Osteocyte (in vitro differentiated cells): ENCODE data around the gene CDH4. TPM values are rescaled to one million over a fixed set of nuclear protein-coding genes. Genes with fewer than 3 reads are reported as not detected.

Experiments
- DNase-seq: peaks from one replicate; pipeline ENCODE4 v3.0.0; 2021; ENCODE audit warnings: mixed read lengths; ENCODE audit not compliant: unreplicated experiment; ENCODE audit errors: extremely low spot score
- H3K27ac Mint-ChIP-seq: one replicate; pipeline ENCODE4 v1.8.0; 2021; ENCODE audit warnings: mild to moderate bottlenecking, mixed read lengths; ENCODE audit not compliant: unreplicated experiment
- H3K27me3 Mint-ChIP-seq: one replicate; pipeline ENCODE4 v1.8.0; 2021; ENCODE audit warnings: mixed read lengths; ENCODE audit not compliant: unreplicated experiment
- H3K36me3 Mint-ChIP-seq: one replicate; pipeline ENCODE4 v1.8.0; 2021; ENCODE audit warnings: mixed read lengths; ENCODE audit not compliant: unreplicated experiment
- H3K4me1 Mint-ChIP-seq: one replicate; pipeline ENCODE4 v1.8.0; 2021; ENCODE audit warnings: mixed read lengths; ENCODE audit not compliant: unreplicated experiment
- H3K4me3 Mint-ChIP-seq: one replicate; pipeline ENCODE4 v1.8.0; 2021; ENCODE audit warnings: mild to moderate bottlenecking, moderate library complexity, mixed read lengths; ENCODE audit not compliant: unreplicated experiment
- H3K9me3 Mint-ChIP-seq: one replicate; pipeline ENCODE4 v1.8.0; 2021; ENCODE audit warnings: mixed read lengths; ENCODE audit not compliant: unreplicated experiment
- total RNA-seq: library from RNA; stranded (reverse); gene quantifications from 2 replicates; pipeline ENCODE4 v1.2.1, GENCODE V29; 2021
- TF ChIP-seq, protein P1 (sequence below): fragments of 200-600 bp; sonication (generic); IDR thresholded peaks from 2 replicates; pipeline ENCODE4 v1.5.0; 2021; ENCODE audit warnings: antibody characterized with exemption, mild to moderate bottlenecking, moderate library complexity

CDH4 gene
- total RNA-seq, 1 donor from 2014 or later, result 1.3 TPM

DNA sequence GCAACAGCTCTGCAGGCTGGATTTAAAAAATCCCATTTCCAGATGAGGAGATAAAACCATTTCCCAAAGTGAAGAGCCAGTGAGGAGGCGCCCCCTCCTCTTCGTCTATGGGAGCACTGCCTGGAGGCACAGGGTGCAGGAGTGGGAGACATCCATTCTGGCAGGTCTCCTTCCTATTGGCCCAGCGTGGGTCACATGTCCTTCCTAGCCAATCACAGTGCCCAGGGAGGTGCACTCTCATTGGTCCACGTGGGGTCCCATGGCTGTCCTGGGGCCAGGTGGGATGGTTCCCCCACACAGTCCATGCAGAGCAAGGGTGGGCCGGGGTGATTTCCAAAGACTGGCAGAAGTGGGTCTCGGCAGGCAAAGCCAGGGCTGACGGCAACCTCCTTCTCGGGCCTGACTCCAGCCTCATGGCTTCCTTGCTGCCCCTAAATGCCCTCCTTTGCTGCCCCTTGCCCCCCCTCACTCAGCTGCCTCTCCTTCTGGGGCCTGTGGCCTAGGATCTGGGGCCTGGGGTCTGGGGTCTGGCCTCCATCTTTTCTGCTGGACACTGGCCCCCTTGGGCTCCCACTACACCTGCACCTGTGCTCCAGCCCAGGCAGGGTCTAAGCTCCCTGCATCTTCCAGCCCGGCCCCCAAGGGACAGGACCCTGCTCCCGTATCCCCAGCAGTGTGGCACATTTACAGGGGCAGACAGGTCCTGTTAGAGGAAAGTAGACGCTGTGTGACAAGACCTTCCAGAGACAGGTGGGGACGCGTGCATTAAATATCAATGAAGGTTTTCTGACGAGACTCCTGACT, 581.9 kb downstream of the CDH4 start:
- Mint-ChIP-seq H3K4me3 (no peak overlapping the region), H3K36me3 (no peaks in the 10 kb centered on the region), H3K9me3 (no peaks in the 10 kb centered on the region), H3K27ac (no peak overlapping the region), H3K4me1 (no peaks in the 10 kb centered on the region), H3K27me3 (peaks cover 6% of the 10 kb centered on the region)
- no peak for DNase-seq
- TF ChIP-seq, protein P1, sequence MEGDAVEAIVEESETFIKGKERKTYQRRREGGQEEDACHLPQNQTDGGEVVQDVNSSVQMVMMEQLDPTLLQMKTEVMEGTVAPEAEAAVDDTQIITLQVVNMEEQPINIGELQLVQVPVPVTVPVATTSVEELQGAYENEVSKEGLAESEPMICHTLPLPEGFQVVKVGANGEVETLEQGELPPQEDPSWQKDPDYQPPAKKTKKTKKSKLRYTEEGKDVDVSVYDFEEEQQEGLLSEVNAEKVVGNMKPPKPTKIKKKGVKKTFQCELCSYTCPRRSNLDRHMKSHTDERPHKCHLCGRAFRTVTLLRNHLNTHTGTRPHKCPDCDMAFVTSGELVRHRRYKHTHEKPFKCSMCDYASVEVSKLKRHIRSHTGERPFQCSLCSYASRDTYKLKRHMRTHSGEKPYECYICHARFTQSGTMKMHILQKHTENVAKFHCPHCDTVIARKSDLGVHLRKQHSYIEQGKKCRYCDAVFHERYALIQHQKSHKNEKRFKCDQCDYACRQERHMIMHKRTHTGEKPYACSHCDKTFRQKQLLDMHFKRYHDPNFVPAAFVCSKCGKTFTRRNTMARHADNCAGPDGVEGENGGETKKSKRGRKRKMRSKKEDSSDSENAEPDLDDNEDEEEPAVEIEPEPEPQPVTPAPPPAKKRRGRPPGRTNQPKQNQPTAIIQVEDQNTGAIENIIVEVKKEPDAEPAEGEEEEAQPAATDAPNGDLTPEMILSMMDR, result no peak

DNA sequence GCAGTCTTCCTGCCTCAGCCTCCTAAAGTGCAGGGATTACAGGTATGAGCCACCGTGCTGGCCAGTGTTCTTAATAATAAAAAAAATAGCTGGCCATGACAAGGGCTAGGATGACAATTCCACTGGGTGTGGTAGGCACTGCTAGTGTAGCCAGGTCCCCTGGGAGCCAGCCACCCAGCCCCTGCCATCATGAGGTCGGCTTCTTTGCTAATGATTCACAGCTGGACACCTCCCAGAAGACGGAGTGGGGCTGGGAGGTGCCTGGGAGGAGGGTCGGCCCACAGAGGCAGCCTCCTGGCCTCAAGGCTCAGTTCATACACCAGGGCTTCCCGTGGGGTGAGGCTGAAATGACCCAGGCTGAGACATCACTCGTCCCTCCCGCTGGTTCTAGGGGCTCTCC, 583.2 kb downstream of the CDH4 start:
- peaks cover 6% of the 10 kb centered on the region for H3K27me3 Mint-ChIP-seq
- DNase-seq, result no peak
- H3K9me3 Mint-ChIP-seq, result no peaks in the 10 kb centered on the region
- TF ChIP-seq, protein P1, result no peak
- H3K4me3 Mint-ChIP-seq, result no peak overlapping the region
- H3K36me3 Mint-ChIP-seq, result no peaks in the 10 kb centered on the region
- H3K27ac Mint-ChIP-seq, result no peak overlapping the region
- H3K4me1 Mint-ChIP-seq, result no peaks in the 10 kb centered on the region

DNA sequence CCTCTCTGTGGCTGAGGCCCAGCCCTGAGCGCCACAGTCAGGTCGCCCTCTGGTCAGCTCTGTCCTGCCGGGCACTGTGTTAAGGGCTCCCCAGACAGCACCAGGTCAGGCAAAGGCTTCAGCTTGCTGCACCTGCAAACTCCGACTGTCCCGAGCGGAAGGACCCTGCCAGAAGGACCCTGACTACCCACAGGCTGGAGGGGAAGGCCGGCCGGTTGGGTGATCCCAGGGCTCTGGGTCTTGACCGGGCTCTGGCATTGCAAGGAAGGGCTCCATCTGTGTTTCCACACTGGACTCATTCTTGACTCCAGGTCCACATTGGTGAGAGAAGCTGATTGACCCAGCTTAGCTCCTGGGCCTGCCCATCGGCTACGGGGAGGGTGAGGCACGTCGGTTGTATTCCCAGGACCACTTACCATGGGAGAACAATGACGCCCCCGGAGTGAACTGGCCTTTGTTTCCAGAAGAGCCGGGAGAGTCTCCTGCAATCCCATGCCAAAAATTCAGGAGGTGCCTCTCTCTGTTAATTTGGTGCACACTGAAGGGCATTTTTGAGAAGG, 583.8 kb downstream of the CDH4 start:
- Mint-ChIP-seq H3K36me3 (no peaks in the 10 kb centered on the region), H3K27me3 (peaks cover 6% of the 10 kb centered on the region), H3K4me1 (no peaks in the 10 kb centered on the region), H3K27ac (no peak overlapping the region), H3K4me3 (no peak overlapping the region), H3K9me3 (no peaks in the 10 kb centered on the region)
- TF ChIP-seq, protein P1, result no peak
- DNase-seq, result no peak

DNA sequence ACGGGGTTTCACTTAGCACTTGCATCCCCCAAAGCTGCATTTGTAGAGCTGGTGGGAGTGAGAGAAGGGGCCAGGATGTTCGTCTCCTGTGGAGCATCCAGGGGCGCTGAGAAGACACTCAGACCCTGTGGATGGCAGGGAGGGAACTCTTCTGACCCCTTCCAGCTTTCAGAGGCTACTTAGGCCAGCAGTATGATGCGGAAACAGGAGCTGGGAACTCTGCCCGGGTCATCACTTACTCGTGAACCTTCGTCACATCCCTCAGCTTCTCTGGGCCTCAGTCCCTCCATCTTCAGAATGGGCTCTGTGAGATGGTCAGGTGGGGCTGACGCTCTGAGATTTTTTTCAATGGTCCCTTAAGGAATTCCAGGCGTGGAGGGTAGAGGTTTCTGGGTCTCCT, 585.1 kb downstream of the CDH4 start:
- no peak for DNase-seq

More for the DNA sequence above, 585.1 kb downstream of the CDH4 start:
- H3K9me3 Mint-ChIP-seq, result no peaks in the 10 kb centered on the region
- H3K27ac Mint-ChIP-seq, result no peak overlapping the region
- H3K36me3 Mint-ChIP-seq, result no peaks in the 10 kb centered on the region
- no peaks in the 10 kb centered on the region for H3K4me1 Mint-ChIP-seq
- peaks cover 5% of the 10 kb centered on the region for H3K27me3 Mint-ChIP-seq
- TF ChIP-seq, protein P1, result no peak
- H3K4me3 Mint-ChIP-seq, result no peak overlapping the region
